Measurements from ENCODE around the gene TPPP2. TPM values are rescaled to one million over a fixed set of nuclear protein-coding genes. Genes with fewer than 3 reads are reported as not detected.

The TPPP2 gene
- not detected in 2 replicates for polyA plus RNA-seq (2012; rRNA removed)
- polyA plus RNA-seq (2012; cell fraction: cytosol; rRNA removed), result not detected in 2 replicates
- polyA plus RNA-seq (2012; cell fraction: nucleus; rRNA removed), result not detected in 2 replicates

GRCh38 chr14:21029917-21030316 lies at the start of gene TPPP2:
TSS of gene TPPP2 (plus strand) at chr14:21030217. CDS start at chr14:21030582, 365 bp downstream.
- no peak for DNase-seq
- no peak within 1 kb of the TSS for H3K4me2 ChIP-seq
- no peaks in the 10 kb centered on the region for H3F3A ChIP-seq (replicated peaks; ENCODE audit: insufficient read depth)
- H3K27ac ChIP-seq (ENCODE audit: low read depth in 2 of 2, low read length in 1 of 2), result no peak within 1 kb of the TSS
- H3K9me3 ChIP-seq, result no peaks in the 10 kb centered on the region
- TF ChIP-seq TAF1 (IDR thresholded peaks at IDR 0.05; ENCODE audit: borderline replicate concordance, low read depth, low read length) (no peak), ZBTB33 (IDR thresholded peaks at IDR 0.05; ENCODE audit: borderline replicate concordance, low read depth) (no peak), IRF3 (IDR thresholded peaks at IDR 0.05; ENCODE audit: low read depth, low read length) (no peak), CTCF (IDR thresholded peaks at IDR 0.05) (no peak), NRF1 (IDR thresholded peaks at IDR 0.05; ENCODE audit: low read depth, low read length) (no peak), YY1 (IDR thresholded peaks at IDR 0.05; ENCODE audit: low read depth) (no peak), FOXJ3 (CRISPR knock-in tag; IDR thresholded peaks at IDR 0.05) (no peak), NFIC (IDR thresholded peaks at IDR 0.05; ENCODE audit: borderline replicate concordance) (no peak), CHD2 (IDR thresholded peaks at IDR 0.05; ENCODE audit: low read length, partially characterized antibody) (no peak), GABPA (IDR thresholded peaks at IDR 0.05; ENCODE audit: low read depth) (no peak), GATA2 (CRISPR knock-in tag; IDR thresholded peaks at IDR 0.05) (no peak)
- no peaks in the 10 kb centered on the region for H3K36me3 ChIP-seq (replicated peaks in 1 of 2; ENCODE audit: control insufficient read depth in 1 of 2, insufficient read depth in 2 of 2, low read length in 1 of 2)
- 70% methylated on average over 5 of the region's 5 CpGs for WGBS (ENCODE audit: low lambda C conversion rate)
- CTCF ChIA-PET, result interaction anchor here (0.7 to 4.9 kb wide), 6 partner anchors 10 to 63 kb away, joined by 3 to 43 read pairs (median 4); no protein-coding TSS in a partner anchor
- H3K9ac ChIP-seq, result no peak within 1 kb of the TSS
- no peaks in the 10 kb centered on the region for H3K79me2 ChIP-seq (ENCODE audit: insufficient read depth)
- H3K27me3 ChIP-seq (ENCODE audit: insufficient read depth), result peaks cover 42% of the 10 kb centered on the region; the same call in 1 of the 2 replicates
- POLR2A ChIA-PET, result no interaction called here
- H3K4me1 ChIP-seq (ENCODE audit: control insufficient read depth in 1 of 2, insufficient read depth in 2 of 2, low read depth in 1 of 2, low read length in 1 of 2), result peaks cover 0 to 3% of the 10 kb centered on the region in 2 experiments; a peak in 1 of 4 replicates
- no peaks in the 10 kb centered on the region for H3K9me2 ChIP-seq
- H3K4me3 ChIP-seq (ENCODE audit: low read depth in 2 of 2, low read length in 1 of 2), result no peak within 1 kb of the TSS
- H2AFZ ChIP-seq (ENCODE audit: low read depth), result no peak within 1 kb of the TSS
- H4K20me1 ChIP-seq (ENCODE audit: insufficient read depth), result no peaks in the 10 kb centered on the region

GRCh38 chr14:20980906-20981305 lies 49.1 kb upstream of the TPPP2 start:
- Histone ChIP-seq H3K79me2 (ENCODE audit: insufficient read depth) (no peaks in the 10 kb centered on the region), H3K36me3 (replicated peaks in 1 of 2; ENCODE audit: control insufficient read depth in 1 of 2, insufficient read depth in 2 of 2, low read length in 1 of 2) (no peaks in the 10 kb centered on the region), H3K27ac (ENCODE audit: low read depth in 2 of 2, low read length in 1 of 2) (no peak overlapping the region), H3K9me2 (no peaks in the 10 kb centered on the region), H3K4me1 (ENCODE audit: control insufficient read depth in 1 of 2, insufficient read depth in 2 of 2, low read depth in 1 of 2, low read length in 1 of 2) (no peaks in the 10 kb centered on the region), H3K27me3 (ENCODE audit: insufficient read depth) (peaks cover 10% of the 10 kb centered on the region; the same call in 1 of the 2 replicates), H4K20me1 (ENCODE audit: insufficient read depth) (no peaks in the 10 kb centered on the region), H3K4me3 (ENCODE audit: low read depth in 2 of 2, low read length in 1 of 2) (no peak overlapping the region), H3K9me3 (no peaks in the 10 kb centered on the region), H3K4me2 (no peak overlapping the region), H2AFZ (ENCODE audit: low read depth) (no peak overlapping the region), H3K9ac (no peak overlapping the region), H3F3A (replicated peaks; ENCODE audit: insufficient read depth) (no peaks in the 10 kb centered on the region)
- CTCF ChIA-PET, result interaction anchor here (2.2 to 6.8 kb wide), 2 partner anchors 10 to 34 kb away, joined by 8 to 79 read pairs; no protein-coding TSS in a partner anchor
- no peak for TF ChIP-seq CHD2 (IDR thresholded peaks at IDR 0.05; ENCODE audit: low read length, partially characterized antibody)
- TF ChIP-seq NFIC (IDR thresholded peaks at IDR 0.05; ENCODE audit: borderline replicate concordance), result no peak
- TF ChIP-seq RCOR1 (IDR thresholded peaks at IDR 0.05; ENCODE audit: low read length), result no peak
- no peak for TF ChIP-seq ELF1 (IDR thresholded peaks at IDR 0.05)
- POLR2A ChIA-PET, result no interaction called here
- 4% methylated on average over 1 of the region's 1 CpG for WGBS (ENCODE audit: low lambda C conversion rate)
- DNase-seq, result no peak
